Measurements from ENCODE around the gene RBM23.
"Not testable (repeated sequence)": the region's sequence is repeated elsewhere in the genome, so short reads cannot be mapped to it uniquely, and the experiment has no call there.

Gene RBM23

DNA sequence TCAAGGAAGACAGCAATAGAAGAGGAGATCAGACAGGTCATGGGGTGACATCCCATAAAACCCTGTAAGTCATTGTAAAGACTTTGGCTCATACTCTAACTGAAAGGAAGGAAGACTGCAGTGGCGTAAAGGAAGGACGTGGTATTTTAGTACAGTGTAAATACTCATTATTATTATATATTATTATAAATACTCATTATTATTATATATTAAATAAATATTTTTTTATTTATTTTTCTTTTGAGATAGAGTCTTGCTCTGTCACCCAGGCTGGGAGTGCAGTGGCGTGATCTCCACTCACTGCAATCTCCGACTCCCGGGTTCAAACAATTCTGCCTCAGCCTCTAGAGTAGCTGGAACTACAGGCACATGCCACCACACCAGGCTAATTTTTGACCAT is 62.5 kb downstream of the RBM23 start:
- Histone ChIP-seq H3K23ac (ENCODE audit: low read depth, low read length, poor library complexity) (no peak overlapping the region), H4K8ac (ENCODE audit: low read depth, low read length) (no peak overlapping the region), H3K9ac (ENCODE audit: low read depth, low read length, poor library complexity) (no peak overlapping the region), H2BK15ac (ENCODE audit: low read length) (no peak overlapping the region), H2AK5ac (ENCODE audit: low read depth, low read length) (no peak overlapping the region), H3K4ac (ENCODE audit: low read length) (no peak overlapping the region), H3K36me3 (replicated peaks in 1 of 2; ENCODE audit: control insufficient read depth in 2 of 2, insufficient read depth in 2 of 2, low read length in 2 of 2) (no peaks in the 10 kb centered on the region), H3K18ac (ENCODE audit: low read length) (no peak overlapping the region), H2BK5ac (ENCODE audit: low read length) (no peak overlapping the region), H2BK120ac (ENCODE audit: low read depth, low read length) (no peak overlapping the region), H3K27ac (replicated peaks; ENCODE audit: low read length) (no peak overlapping the region), H3K79me1 (ENCODE audit: low read depth, low read length) (no peaks in the 10 kb centered on the region), H2BK12ac (ENCODE audit: low read length) (no peak overlapping the region), H3K4me2 (ENCODE audit: insufficient read depth, low read length, poor library complexity, severe bottlenecking) (no peak overlapping the region), H3K4me3 (ENCODE audit: low read length in 2 of 2) (no peak overlapping the region), H3K4me1 (ENCODE audit: control insufficient read depth in 2 of 2, insufficient read depth in 1 of 2, low read depth in 1 of 2, low read length in 2 of 2) (peaks cover 1 to 3% of the 10 kb centered on the region in 2 donors), H3K14ac (ENCODE audit: low read length) (no peak overlapping the region), H2AFZ (ENCODE audit: low read length) (no peak overlapping the region), H3K9me3 (replicated peaks in 1 of 2; ENCODE audit: control insufficient read depth in 2 of 2, insufficient read depth in 1 of 2, low read depth in 1 of 2, low read length in 2 of 2) (peaks cover 0 to 4% of the 10 kb centered on the region in 2 donors), H4K91ac (ENCODE audit: low read depth, low read length, poor library complexity) (no peak overlapping the region), H3K27me3 (ENCODE audit: control insufficient read depth in 3 of 3, insufficient read depth in 3 of 3, low read depth in 1 of 3, low read length in 3 of 3) (no peaks in the 10 kb centered on the region)
- DNase-seq (ENCODE audit: low spot score) = no peak
- no CpG with 5 or more reads among the region's 5 CpGs for WGBS, 2 donors (ENCODE audit: extremely low coverage in 2 of 2, insufficient read length in 2 of 2, insufficient replicate concordance in 1 of 2)

DNA sequence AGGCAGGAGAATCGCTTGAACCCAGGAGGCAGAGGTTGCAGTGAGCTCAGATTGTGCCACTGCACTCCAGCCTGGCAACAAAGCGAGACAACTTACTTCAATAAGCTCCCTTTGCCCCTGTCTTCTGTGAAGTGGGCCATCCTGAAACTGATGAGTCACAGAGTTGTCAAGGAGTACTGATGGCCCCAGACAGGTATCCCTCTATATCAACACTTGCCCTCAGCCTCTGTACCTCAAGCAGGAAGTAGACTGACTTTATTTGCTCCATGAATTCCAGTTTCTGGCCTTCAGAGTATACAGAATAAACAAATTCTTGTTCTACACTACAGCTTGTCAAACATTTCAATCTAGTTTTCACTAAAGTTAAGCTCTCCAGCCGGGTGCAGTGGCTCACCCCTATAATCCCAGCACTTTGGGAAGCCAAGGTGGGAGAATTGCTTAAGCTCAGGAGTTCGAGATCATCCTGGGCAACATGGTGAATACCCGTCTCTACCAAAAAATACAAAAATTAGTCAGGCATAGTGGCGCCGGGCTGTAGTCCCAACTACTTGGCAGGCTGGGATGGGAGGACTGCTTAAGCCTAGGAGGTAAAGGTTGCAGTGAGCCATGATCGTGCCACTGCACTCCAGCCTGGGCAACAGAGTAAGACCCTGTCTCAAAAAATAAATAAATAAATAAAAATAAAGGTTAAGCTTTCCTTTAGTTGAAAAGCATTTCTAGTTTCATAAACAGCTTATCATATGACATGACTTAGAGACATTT is 63.8 kb downstream of the RBM23 start:
- Histone ChIP-seq H2BK12ac (ENCODE audit: low read length) (no peak overlapping the region), H4K8ac (ENCODE audit: low read depth, low read length) (no peak overlapping the region), H2BK120ac (ENCODE audit: low read depth, low read length) (no peak overlapping the region), H2BK5ac (ENCODE audit: low read length) (no peak overlapping the region), H3K27ac (replicated peaks; ENCODE audit: low read length) (no peak overlapping the region), H3K9me3 (replicated peaks in 1 of 2; ENCODE audit: control insufficient read depth in 2 of 2, insufficient read depth in 1 of 2, low read depth in 1 of 2, low read length in 2 of 2) (peaks cover 0 to 4% of the 10 kb centered on the region in 2 donors), H3K14ac (ENCODE audit: low read length) (no peak overlapping the region), H3K9ac (ENCODE audit: low read depth, low read length, poor library complexity) (no peak overlapping the region), H3K4me3 (ENCODE audit: low read length in 2 of 2) (no peak overlapping the region), H3K23ac (ENCODE audit: low read depth, low read length, poor library complexity) (no peak overlapping the region), H3K4me2 (ENCODE audit: insufficient read depth, low read length, poor library complexity, severe bottlenecking) (no peak overlapping the region), H3K27me3 (ENCODE audit: control insufficient read depth in 3 of 3, insufficient read depth in 3 of 3, low read depth in 1 of 3, low read length in 3 of 3) (no peaks in the 10 kb centered on the region), H3K36me3 (replicated peaks in 1 of 2; ENCODE audit: control insufficient read depth in 2 of 2, insufficient read depth in 2 of 2, low read length in 2 of 2) (no peaks in the 10 kb centered on the region), H2AK5ac (ENCODE audit: low read depth, low read length) (no peak overlapping the region), H3K18ac (ENCODE audit: low read length) (no peak overlapping the region), H3K4me1 (ENCODE audit: control insufficient read depth in 2 of 2, insufficient read depth in 1 of 2, low read depth in 1 of 2, low read length in 2 of 2) (peaks cover 1 to 3% of the 10 kb centered on the region in 2 donors), H4K91ac (ENCODE audit: low read depth, low read length, poor library complexity) (no peak overlapping the region), H3K79me1 (ENCODE audit: low read depth, low read length) (no peaks in the 10 kb centered on the region), H2AFZ (ENCODE audit: low read length) (no peak overlapping the region), H3K4ac (ENCODE audit: low read length) (no peak overlapping the region), H2BK15ac (ENCODE audit: low read length) (no peak overlapping the region)
- DNase-seq (ENCODE audit: low spot score) = no peak
- no CpG with 5 or more reads among the region's 8 CpGs for WGBS, 2 donors (ENCODE audit: extremely low coverage in 2 of 2, insufficient read length in 2 of 2, insufficient replicate concordance in 1 of 2)

DNA sequence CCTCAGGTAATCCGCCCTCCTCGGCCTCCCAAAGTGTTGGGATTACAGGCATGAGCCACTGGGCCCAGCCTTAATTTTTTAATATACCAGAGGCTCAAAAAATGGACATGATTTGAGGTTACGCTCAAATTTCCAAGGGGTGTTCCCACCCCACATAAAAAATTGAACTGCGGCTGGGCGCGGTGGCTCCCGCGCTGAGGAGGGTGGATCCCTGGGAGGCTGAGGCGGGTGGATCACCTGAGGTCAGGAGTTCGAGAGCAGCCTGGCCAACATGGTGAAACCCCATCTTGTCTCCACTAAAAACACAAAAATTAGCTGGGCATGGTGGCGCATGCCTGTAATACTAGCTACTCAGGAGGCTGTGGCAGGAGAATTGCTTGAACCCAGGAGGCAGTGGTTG is 64.7 kb downstream of the RBM23 start:
- not testable (repeated sequence) for H3K4ac ChIP-seq (ENCODE audit: low read length); DNase-seq (ENCODE audit: low spot score); H3K9ac ChIP-seq (ENCODE audit: low read depth, low read length, poor library complexity); H3K18ac ChIP-seq (ENCODE audit: low read length); H4K8ac ChIP-seq (ENCODE audit: low read depth, low read length); H3K4me3 ChIP-seq (ENCODE audit: low read length in 2 of 2); H3K4me1 ChIP-seq (ENCODE audit: control insufficient read depth in 2 of 2, insufficient read depth in 1 of 2, low read depth in 1 of 2, low read length in 2 of 2); H4K91ac ChIP-seq (ENCODE audit: low read depth, low read length, poor library complexity); H3K36me3 ChIP-seq (replicated peaks in 1 of 2; ENCODE audit: control insufficient read depth in 2 of 2, insufficient read depth in 2 of 2, low read length in 2 of 2); H3K27me3 ChIP-seq (ENCODE audit: control insufficient read depth in 3 of 3, insufficient read depth in 3 of 3, low read depth in 1 of 3, low read length in 3 of 3); H3K27ac ChIP-seq (replicated peaks; ENCODE audit: low read length); H3K9me3 ChIP-seq (replicated peaks in 1 of 2; ENCODE audit: control insufficient read depth in 2 of 2, insufficient read depth in 1 of 2, low read depth in 1 of 2, low read length in 2 of 2); H2BK15ac ChIP-seq (ENCODE audit: low read length); H3K4me2 ChIP-seq (ENCODE audit: insufficient read depth, low read length, poor library complexity, severe bottlenecking); H3K79me1 ChIP-seq (ENCODE audit: low read depth, low read length); H2BK12ac ChIP-seq (ENCODE audit: low read length); H2BK120ac ChIP-seq (ENCODE audit: low read depth, low read length); H2AFZ ChIP-seq (ENCODE audit: low read length); H2BK5ac ChIP-seq (ENCODE audit: low read length); H3K23ac ChIP-seq (ENCODE audit: low read depth, low read length, poor library complexity); H2AK5ac ChIP-seq (ENCODE audit: low read depth, low read length); H3K14ac ChIP-seq (ENCODE audit: low read length)
- no CpG with 5 or more reads among the region's 11 CpGs for WGBS, 2 donors (ENCODE audit: extremely low coverage in 2 of 2, insufficient read length in 2 of 2, insufficient replicate concordance in 1 of 2)

DNA sequence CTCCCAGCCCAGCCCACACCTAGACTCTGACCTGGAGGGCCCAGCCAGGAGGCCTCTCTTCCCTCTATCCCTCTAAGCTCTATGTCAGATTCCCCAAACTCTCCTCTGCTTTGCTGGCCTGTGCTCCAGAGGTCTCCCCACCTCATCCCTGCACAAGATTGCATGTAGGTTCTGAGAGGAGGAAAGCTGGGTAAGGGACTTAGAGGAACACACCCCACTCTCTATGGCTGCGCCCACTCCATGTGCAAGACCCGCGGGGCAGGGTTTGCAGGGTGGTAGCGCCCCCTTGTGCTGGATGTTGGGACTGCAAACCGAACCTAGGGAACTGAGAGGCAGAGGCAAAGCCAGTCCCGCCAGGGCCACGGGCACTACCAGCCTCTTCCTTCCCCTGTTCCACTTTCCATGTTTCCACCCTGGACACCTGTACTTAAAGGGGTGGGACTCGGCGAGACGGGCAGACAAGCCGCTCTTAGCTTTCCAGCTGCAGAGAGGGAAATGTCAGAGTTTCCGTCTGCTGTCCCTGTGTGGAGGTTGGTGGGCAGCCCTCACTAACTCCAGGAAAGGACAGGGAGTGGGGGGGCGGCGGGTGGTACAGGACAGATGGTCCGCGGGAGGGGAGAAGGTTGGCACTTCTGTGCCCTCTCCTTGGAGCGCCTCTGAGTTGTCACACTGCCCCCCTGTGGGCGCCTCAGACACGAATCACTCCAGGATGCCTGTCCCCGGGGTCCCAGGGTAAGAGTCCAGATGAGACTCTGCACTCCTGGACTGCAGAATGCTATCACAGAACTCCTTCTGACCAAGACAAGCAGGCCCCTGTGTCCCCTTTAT is 65.8 kb downstream of the RBM23 start:
- peak overlapping the region; percentile 85 for H3K4me2 ChIP-seq (ENCODE audit: insufficient read depth, low read length, poor library complexity, severe bottlenecking)
- no peak overlapping the region for H2BK5ac ChIP-seq (ENCODE audit: low read length)
- H2BK12ac ChIP-seq (ENCODE audit: low read length) = no peak overlapping the region
- peak overlapping the region; percentile 44 for H4K8ac ChIP-seq (ENCODE audit: low read depth, low read length)
- no peak overlapping the region for H4K91ac ChIP-seq (ENCODE audit: low read depth, low read length, poor library complexity)
- peak overlapping the region; percentile 84 for H3K18ac ChIP-seq (ENCODE audit: low read length)
- peak overlapping the region; percentile 28 to 56 for H3K4me3 ChIP-seq (ENCODE audit: low read length in 2 of 2)
- no peak overlapping the region for H3K23ac ChIP-seq (ENCODE audit: low read depth, low read length, poor library complexity)
- no peak overlapping the region for H2AK5ac ChIP-seq (ENCODE audit: low read depth, low read length)
- peaks cover 0 to 2% of the 10 kb centered on the region in 2 donors for H3K36me3 ChIP-seq (replicated peaks in 1 of 2; ENCODE audit: control insufficient read depth in 2 of 2, insufficient read depth in 2 of 2, low read length in 2 of 2)
- no peak overlapping the region for H2BK15ac ChIP-seq (ENCODE audit: low read length)
- H3K9me3 ChIP-seq (replicated peaks in 1 of 2; ENCODE audit: control insufficient read depth in 2 of 2, insufficient read depth in 1 of 2, low read depth in 1 of 2, low read length in 2 of 2) = peaks cover 0 to 4% of the 10 kb centered on the region in 2 donors
- H3K4ac ChIP-seq (ENCODE audit: low read length) = no peak overlapping the region
- DNase-seq (ENCODE audit: low spot score) = peak; percentile 84
- H3K27me3 ChIP-seq (ENCODE audit: control insufficient read depth in 3 of 3, insufficient read depth in 3 of 3, low read depth in 1 of 3, low read length in 3 of 3) = no peaks in the 10 kb centered on the region
- H2AFZ ChIP-seq (ENCODE audit: low read length) = peak overlapping the region; percentile 96
- no peak overlapping the region for H2BK120ac ChIP-seq (ENCODE audit: low read depth, low read length)
- no peak overlapping the region for H3K14ac ChIP-seq (ENCODE audit: low read length)
- no CpG with 5 or more reads among the region's 20 CpGs for WGBS, 2 donors (ENCODE audit: extremely low coverage in 2 of 2, insufficient read length in 2 of 2, insufficient replicate concordance in 1 of 2)
- H3K79me1 ChIP-seq (ENCODE audit: low read depth, low read length) = no peaks in the 10 kb centered on the region
- no peak overlapping the region for H3K27ac ChIP-seq (replicated peaks; ENCODE audit: low read length)
- peak overlapping the region; percentile 79 for H3K9ac ChIP-seq (ENCODE audit: low read depth, low read length, poor library complexity)
- peaks cover 9% of the 10 kb centered on the region in 2 donors for H3K4me1 ChIP-seq (ENCODE audit: control insufficient read depth in 2 of 2, insufficient read depth in 1 of 2, low read depth in 1 of 2, low read length in 2 of 2)
